ENCODE measurements around the gene FMN1.

FMN1 gene

GRCh38 chr15:33200903-33201302 is 6.4 kb upstream of the FMN1 start:
- no peak for DNase-seq

GRCh38 chr15:33200444-33200843 is 5.9 kb upstream of the FMN1 start:
- no peak for DNase-seq

GRCh38 chr15:33198541-33198940 is 4.0 kb upstream of the FMN1 start:
- no peak for DNase-seq

GRCh38 chr15:33197636-33198035 is 3.1 kb upstream of the FMN1 start:
- DNase-seq = no peak

GRCh38 chr15:33194237-33194636 is 277 bp downstream of the FMN1 start:
- no peak for DNase-seq

GRCh38 chr15:33191591-33191990 is 2.9 kb downstream of the FMN1 start:
- no peak for DNase-seq

GRCh38 chr15:33190539-33190938 is 4.0 kb downstream of the FMN1 start:
- DNase-seq = no peak

GRCh38 chr15:33188641-33189257 is 5.8 kb downstream of the FMN1 start:
- no peak for DNase-seq

GRCh38 chr15:33188159-33188558 is 6.4 kb downstream of the FMN1 start:
- no peak for DNase-seq

- DNase-seq = no peak
Observed at GRCh38 chr15:33183334-33183733, 11.2 kb downstream of the FMN1 start.

GRCh38 chr15:33182926-33183325 is 11.6 kb downstream of the FMN1 start:
- no peak for DNase-seq

GRCh38 chr15:33182278-33182905 is 12.1 kb downstream of the FMN1 start:
- no peak for DNase-seq

GRCh38 chr15:33179874-33180273 is 14.6 kb downstream of the FMN1 start:
- no peak for DNase-seq

GRCh38 chr15:33171202-33171601 is 23.3 kb downstream of the FMN1 start:
- DNase-seq = no peak

- DNase-seq = no peak
Observed at GRCh38 chr15:33169625-33170024, 24.9 kb downstream of the FMN1 start.

- no peak for DNase-seq
Observed at GRCh38 chr15:33168444-33168843, 26.1 kb downstream of the FMN1 start.

GRCh38 chr15:33163816-33164215 is 30.7 kb downstream of the FMN1 start:
- DNase-seq = no peak

- no peak for DNase-seq
Observed at GRCh38 chr15:33161209-33161608, 33.3 kb downstream of the FMN1 start.

- no peak for DNase-seq
Observed at GRCh38 chr15:33160581-33161165, 33.8 kb downstream of the FMN1 start.

- no peak for DNase-seq
Observed at GRCh38 chr15:33159726-33160453, 34.6 kb downstream of the FMN1 start.

- no peak for DNase-seq
Observed at GRCh38 chr15:33158366-33158765, 36.1 kb downstream of the FMN1 start.

- no peak for DNase-seq
Observed at GRCh38 chr15:33157371-33158037, 37.0 kb downstream of the FMN1 start.

GRCh38 chr15:33155691-33156420 is 38.7 kb downstream of the FMN1 start:
- no peak for DNase-seq
